ENCODE measurements around the gene ZNF407. TPM values are rescaled to one million over a fixed set of nuclear protein-coding genes. Genes with fewer than 3 reads are reported as not detected.

ZNF407 gene
- total and polyA plus RNA-seq, 11 donors: 3.8 to 14.7 (median 11.5) TPM

- ATAC-seq (no peak), DNase-seq (no peak)
- Histone ChIP-seq H3K4me1 (peaks cover 0 to 3% (median 0%) of the 10 kb centered on the region in 12 donors), H3K9me3 (peaks cover 0 to 12% (median 0%) of the 10 kb centered on the region in 12 donors), H3K27me3 (no peaks in the 10 kb centered on the region), H3K4me3 (no peak overlapping the region), H3K27ac (no peak overlapping the region), H3K36me3 (peaks cover 0 to 9% (median 0%) of the 10 kb centered on the region in 9 donors)
- intact Hi-C loops (cut with DNase I): no loop called here
- 95 to 98% (median 97%) methylated on average over 3 of the region's 3 CpGs for WGBS, 4 donors
- TF ChIP-seq CTCF (IDR thresholded peaks at IDR 0.05): no peak
- TF ChIP-seq POLR2A (IDR thresholded peaks at IDR 0.05): no peak
These were observed 222.6 kb downstream of the ZNF407 start for GRCh38 chr18:74820160-74820780.

GRCh38 chr18:74825460-74825859, 227.8 kb downstream of the ZNF407 start:
- intact Hi-C loops (cut with DNase I): no loop called here
- no peak for ATAC-seq
- Histone ChIP-seq H3K27me3 (no peaks in the 10 kb centered on the region), H3K4me3 (no peak overlapping the region), H3K9me3 (peaks cover 0 to 12% (median 0%) of the 10 kb centered on the region in 12 donors), H3K36me3 (peaks cover 0 to 9% (median 0%) of the 10 kb centered on the region in 9 donors), H3K4me1 (peaks cover 0 to 10% (median 0%) of the 10 kb centered on the region in 12 donors), H3K27ac (no peak overlapping the region)
- no peak for TF ChIP-seq POLR2A (IDR thresholded peaks at IDR 0.05)
- no peak for TF ChIP-seq CTCF (IDR thresholded peaks at IDR 0.05)
- WGBS, 4 donors: 88 to 96% (median 92%) methylated on average over 1 of the region's 1 CpG
- DNase-seq: no peak

GRCh38 chr18:74826572-74826971, 228.9 kb downstream of the ZNF407 start:
- WGBS, 4 donors: 79 to 88% (median 82%) methylated on average over 5 of the region's 5 CpGs
- no peak overlapping the region for H3K27ac ChIP-seq
- H3K4me3 ChIP-seq: no peak overlapping the region
- DNase-seq: no peak
- peaks cover 0 to 12% (median 0%) of the 10 kb centered on the region in 12 donors for H3K9me3 ChIP-seq
- peaks cover 0 to 10% (median 0%) of the 10 kb centered on the region in 12 donors for H3K4me1 ChIP-seq
- intact Hi-C loops (cut with DNase I): no loop called here
- no peak for ATAC-seq
- H3K27me3 ChIP-seq: no peaks in the 10 kb centered on the region
- TF ChIP-seq POLR2A (IDR thresholded peaks at IDR 0.05) (no peak), CTCF (IDR thresholded peaks at IDR 0.05) (no peak)
- H3K36me3 ChIP-seq: peaks cover 0 to 9% (median 0%) of the 10 kb centered on the region in 9 donors

GRCh38 chr18:74828200-74828599, 230.5 kb downstream of the ZNF407 start:
- Histone ChIP-seq H3K27me3 (no peaks in the 10 kb centered on the region), H3K36me3 (peaks cover 0 to 3% (median 0%) of the 10 kb centered on the region in 9 donors), H3K4me1 (peaks cover 0 to 10% (median 0%) of the 10 kb centered on the region in 12 donors), H3K27ac (no peak overlapping the region), H3K9me3 (peaks cover 0 to 4% (median 0%) of the 10 kb centered on the region in 12 donors), H3K4me3 (no peak overlapping the region)
- intact Hi-C loops (cut with DNase I): no loop called here
- DNase-seq (no peak), ATAC-seq (no peak)
- TF ChIP-seq CTCF (IDR thresholded peaks at IDR 0.05) (no peak), POLR2A (IDR thresholded peaks at IDR 0.05) (no peak)
- WGBS, 4 donors: 44 to 64% (median 61%) methylated on average over 3 of the region's 3 CpGs

Data from heart left ventricle (tissue), 16 donors.